SKM-1 (cell line): ENCODE results near the gene ABTB2.
"Not testable (repeated sequence)": the region's sequence is repeated elsewhere in the genome, so short reads cannot be mapped to it uniquely, and the experiment has no call there.

Experiments used
- DNase-seq: peaks from one replicate; lab custom pipeline; 2025; ENCODE audit not compliant: unreplicated experiment; lab: John Stamatoyannopoulos, UW

Gene ABTB2

DNA sequence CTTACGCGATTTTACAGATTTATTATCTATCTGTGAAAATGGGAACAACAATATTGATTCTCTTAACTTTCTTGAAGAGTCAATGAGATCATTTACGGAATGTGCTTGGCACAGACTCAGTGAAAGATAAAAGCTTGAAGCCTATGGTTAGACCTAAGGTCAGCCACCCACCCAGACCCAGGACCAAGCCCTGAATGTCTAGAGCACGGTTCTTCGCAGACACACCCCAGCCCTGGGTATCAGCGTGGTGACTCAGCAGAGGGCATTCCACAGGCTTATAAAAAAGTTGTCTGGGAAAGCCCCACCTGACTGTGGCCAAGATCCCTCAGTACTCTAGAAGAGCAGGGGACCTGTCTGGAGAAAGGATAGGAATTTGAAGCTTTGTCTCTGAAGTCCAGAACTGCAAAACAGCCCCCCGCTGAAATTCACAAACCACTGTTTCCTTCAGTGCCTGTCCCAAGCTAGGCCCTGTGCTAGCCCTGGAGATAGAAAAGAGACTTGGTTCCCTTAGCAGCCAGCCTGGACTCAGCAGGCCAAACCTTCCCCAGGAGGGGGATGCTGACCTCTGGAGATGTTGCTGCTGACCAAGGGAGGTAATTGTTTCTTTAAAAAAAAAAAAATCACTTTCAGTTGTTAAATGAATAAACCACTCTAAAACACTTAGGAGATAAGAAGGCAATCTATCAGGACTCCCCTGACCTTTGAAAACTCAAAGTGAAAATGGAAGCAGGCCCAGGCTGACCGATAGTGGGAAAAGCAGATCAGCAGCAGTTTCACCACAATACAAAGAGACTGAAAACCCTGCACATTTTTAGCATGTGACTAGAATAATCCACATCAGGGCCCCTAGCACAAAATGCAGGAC, 114.0 kb downstream of the ABTB2 start:
- DNase-seq, result no peak

DNA sequence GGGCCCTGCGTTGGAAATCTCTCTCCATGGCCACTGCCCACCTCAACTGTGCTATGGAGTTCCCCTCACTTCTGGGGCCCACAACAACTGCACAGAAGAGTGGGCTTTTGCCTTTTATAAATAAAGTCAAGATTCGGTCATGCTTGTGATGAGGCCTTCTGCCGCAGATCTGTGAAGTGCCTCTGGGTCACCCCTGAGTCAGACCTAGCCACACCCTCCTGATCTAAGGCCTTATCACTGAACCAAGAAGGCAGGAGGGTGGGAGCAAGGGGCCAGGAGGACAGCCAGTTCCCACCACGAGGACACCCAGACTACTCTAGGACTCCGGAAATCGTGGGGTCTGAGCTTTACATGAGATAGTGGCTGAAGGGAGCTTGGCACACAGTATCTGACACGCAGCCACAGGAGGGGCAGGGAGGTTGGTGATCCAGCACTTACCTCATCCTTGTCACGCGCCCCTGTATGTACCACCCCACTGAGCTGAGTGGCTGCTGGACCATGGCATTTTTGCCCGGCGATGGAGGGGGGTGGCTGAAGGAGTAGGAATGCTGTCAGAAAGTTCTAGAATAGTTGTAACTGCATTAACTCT, 115.7 kb downstream of the ABTB2 start:
- no peak for DNase-seq

DNA sequence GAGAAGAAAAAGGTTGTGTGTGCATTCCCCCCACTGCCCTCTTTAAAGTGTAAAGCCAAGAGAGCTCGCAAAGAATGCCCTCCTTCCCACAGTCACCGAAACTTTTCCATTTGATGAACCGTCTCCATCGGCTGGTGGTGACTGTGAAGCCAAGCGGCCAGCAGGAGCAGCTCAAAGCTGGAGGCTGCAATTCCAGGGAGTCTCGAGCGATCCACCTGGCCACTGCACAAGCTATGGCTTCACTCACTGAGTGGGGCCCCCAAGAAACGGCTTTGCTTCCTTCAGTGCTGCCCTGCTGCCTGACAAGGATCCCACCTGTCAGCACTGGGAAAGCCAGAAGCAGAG, 117.7 kb downstream of the ABTB2 start:
- DNase-seq, result no peak

DNA sequence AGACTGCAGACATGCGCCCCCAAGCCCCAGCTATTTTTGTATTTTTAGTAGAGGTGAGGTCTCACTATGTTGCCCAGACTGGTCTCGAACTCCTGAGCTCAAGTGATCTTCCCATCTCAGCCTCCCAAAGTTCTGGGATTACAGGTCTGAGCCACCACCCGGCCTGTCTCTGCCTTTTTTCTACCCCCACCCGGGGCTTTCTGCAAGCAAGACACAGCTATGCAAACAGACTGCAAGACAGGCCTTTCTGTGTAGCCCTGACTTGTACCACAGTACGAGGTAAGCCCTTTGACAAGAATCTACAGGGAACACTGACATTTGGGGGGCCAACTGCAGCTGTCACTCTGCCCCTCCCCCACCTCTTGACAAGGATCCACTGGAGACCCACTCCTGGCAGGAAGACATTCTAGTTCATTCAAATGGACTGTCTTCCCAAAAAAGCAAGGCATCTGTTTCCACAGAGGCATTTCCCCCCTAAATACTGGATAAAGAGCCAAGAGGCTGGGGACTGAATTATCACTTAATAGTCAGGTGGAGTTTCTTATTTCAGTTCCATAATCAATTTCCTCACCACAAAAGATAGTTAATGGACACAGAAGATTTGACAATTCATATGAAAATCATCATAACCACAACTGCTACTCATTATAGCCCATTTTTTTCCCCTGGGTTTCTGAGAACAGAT, 118.2 kb downstream of the ABTB2 start:
- DNase-seq, result no peak

DNA sequence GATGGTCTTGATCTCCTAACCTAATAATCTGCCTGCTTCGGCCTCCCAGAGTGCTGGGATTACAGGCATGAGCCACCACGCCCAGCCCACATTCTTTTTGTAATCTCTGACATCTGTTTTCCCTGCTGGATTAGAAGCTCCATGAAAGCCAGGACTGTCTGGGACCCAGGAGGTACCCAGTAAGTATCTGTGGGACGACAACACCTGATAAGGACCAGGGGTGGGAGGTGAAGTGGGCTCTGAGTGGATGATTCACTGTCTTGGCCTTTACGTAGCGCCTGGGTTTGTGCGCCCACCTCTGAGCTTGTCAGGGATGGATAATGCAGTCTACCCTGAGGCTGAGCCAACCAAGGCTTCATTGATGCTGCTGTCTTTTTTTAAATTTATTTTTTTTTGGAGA, 118.8 kb downstream of the ABTB2 start:
- no peak for DNase-seq

DNA sequence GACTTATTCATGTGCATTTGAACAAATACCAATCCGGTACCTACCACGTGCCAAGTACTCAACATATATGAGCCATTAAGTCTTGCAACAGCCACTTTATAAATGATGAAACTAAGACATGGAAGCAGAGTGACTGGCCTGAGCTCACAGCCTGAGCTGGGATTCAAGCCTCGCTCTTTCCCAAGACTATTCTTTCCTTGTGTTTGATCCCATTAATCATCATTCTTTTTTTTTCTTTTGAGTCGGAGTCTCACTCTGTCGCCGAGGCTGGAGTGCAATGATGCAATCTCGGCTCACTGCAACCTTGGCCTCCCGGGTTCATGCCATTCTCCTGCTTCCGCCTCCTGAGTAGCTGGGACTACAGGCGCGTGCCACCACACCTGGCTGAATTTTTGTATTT, 119.3 kb downstream of the ABTB2 start:
- no peak for DNase-seq

DNA sequence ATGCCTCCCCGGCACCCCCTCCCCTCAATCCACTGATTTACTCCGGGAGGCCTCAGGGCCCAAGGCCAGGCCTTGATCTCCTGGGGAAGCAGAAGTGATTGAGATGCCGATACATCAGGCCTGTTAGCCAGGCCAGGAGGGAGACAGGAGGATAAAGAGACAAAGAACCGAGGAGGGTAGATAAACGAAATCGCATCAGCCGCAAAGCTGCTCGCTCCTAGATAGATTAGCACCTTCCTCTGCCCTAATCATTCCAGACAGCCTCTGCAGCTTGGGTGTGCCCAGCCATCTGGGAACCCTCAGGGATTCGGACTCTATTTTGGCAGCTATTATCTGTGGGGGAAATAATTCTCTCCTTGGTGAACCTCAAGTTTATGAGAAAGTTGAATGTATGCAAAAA, 121.2 kb downstream of the ABTB2 start:
- no peak for DNase-seq

DNA sequence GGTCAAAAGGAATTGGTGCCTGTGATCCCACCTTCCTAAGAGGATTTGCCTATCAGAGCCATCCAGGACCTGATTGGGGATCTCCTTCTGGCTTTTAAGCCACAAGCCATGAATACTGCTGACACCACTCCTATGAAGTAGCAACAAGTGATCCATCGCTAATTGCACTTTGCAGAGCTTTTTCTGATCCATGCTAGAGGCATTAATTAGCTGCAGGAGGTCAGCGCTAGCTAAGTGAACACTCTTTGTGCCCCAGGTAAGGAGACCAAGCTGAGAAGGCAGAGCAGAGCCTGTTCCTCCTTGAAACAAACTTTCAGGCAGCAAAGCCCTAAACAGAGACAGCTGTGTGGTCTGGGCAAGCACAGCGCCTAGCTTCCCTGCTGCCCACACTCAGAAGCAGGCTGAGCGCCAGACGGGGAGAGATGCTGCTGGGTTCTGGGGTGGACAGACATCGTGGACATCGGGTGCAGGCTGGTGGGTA, 122.2 kb downstream of the ABTB2 start:
- DNase-seq, result no peak

DNA sequence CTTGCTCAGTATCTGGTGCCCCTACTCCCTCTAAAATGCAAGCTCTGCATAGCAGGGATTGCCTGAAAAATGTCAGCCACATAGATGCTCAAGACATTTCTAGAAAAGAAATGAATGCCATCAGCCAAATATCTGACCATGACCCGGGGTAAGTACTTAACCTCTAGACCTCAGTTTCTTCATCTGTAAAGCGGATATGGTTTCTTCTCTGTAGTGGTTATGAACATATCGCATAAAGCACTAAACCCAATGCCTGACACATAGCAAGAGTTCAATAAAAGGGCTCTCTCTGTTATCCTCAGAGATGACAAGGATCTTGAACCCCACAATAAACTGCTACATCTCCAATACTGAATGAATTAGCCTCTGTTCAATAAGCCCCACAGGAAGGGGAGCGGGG, 122.6 kb downstream of the ABTB2 start:
- DNase-seq, result no peak

DNA sequence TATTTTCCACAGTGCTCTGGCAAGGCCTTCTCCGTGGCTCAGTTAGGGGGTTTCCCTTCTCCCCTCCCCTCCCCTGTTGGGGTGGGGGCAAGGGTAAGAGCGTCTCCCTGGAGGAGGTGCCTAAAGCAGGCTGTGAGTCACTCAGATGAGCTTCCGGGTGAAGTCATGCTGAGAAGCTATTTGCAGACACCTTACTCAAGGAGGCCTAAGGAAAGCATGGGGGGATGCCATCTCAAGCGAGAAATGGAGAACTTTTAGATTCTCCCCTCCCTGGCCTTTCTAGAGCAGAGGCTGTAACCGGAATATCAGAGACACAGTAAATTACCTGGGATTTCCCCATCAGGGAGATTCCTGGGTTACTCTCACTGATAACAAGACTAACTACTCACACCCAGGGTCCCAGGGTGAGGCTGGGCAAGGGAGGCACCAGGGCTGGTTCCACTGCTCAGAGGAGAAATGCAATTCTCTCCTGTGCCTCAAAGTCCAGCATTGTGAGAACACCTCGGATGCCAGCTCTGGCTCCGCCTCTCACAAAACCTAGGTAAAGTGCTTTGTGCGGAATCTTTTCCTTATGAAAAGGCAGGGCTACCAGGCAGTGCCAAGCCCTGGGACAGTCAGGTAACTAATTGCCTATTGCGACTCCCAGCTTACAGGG, 123.6 kb downstream of the ABTB2 start:
- DNase-seq, result peak; percentile 71

DNA sequence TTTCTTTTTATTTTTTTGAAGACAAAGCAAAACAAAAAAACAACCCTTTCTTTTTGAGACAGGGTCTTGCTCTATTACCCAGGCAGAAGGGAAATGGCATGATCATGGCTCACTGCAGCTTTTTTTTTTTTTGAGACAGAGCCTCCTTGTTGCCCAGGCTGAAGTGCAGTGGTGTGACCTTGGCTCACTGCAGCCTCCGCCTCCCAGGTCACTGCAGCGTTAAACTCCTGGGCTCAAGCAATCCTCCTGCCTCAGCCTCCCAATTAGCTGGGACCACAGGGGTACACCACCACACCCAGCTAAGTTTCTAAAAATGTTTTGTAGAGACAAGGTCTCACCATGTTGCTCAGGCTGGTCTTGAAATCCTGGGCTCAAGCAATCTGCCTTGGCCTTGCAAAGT, 124.6 kb downstream of the ABTB2 start:
- no peak for DNase-seq

DNA sequence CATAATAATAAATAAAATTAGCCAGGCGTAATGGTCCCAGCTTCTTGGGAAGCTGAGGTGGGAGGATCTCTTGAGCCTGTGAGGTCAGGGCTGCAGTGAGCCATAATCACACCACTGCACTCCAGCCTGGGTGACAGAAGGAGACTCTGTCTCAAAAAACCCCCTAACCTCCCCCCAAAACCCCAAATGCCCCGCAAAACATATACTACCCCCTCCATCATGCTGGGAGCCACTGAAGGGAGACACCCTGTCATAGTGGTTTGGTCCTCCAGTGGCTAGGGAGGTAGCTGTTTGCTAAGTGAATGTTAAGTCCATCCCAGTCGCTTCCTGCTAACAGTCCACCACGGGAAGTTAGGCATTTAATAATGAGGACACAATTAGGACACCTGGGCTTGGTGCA, 125.0 kb downstream of the ABTB2 start:
- DNase-seq, result no peak

DNA sequence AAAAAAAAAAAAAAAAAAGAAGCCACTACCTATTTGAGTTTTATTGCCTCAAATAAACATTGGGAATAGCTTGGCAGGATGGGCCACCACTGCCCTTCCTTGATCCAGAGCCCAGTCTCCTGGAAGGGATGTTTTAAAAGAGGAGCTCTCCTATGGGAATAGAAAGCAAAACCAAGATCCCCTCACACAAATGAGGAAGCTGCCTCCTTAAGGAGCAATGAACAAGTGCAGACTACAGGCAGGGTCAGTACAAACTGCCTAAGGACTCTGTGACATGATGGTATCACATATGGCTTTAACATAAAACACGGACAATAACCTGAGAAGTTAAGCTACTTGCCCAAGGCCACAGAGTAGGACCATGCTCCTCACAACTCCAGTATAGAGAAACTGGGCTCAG, 131.6 kb downstream of the ABTB2 start:
- DNase-seq, result no peak

DNA sequence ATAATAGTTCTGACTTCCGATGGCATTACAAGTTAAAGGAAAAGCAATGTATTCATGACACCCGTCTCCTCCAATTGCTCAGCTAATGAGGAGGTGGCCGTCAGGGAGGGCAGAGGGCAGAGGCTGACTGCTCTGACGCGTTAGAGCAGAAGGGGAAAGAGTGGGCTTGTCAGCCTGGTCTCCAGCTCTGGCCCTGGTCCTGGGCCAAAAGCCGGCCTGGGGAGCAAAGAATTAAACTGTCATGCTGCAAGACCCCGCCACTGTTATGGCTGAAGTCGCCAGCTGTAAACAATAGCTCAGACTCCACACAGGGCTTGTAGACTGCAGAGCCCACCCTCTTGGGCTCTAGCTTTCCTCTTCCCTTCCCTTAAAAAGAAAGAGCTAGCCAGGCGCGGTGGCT, 132.7 kb downstream of the ABTB2 start:
- no peak for DNase-seq

DNA sequence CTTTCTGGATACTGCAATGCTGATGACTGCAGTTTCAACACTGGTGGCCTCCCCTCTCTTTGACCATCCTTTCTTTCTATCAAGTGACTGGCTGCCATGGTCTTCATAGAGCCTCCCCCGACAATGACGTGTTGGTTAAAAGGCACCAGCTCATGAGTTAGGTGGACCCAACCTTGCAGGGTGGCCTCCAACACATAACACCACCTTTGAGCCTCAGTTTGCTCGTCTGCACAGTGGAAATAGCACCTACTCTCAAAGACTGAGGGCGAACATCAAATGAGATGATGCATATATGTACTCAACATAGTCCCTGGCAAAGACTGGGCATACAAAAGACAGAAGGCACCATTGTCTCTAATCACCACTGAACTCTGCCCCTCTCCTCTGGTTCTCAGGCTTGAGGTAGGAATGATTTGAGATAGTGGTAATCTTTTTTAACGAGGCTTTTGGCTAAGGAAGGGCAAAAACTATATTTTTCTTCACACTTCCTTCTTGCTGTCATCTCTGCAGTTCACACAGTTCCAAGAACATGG, 133.3 kb downstream of the ABTB2 start:
- no peak for DNase-seq

DNA sequence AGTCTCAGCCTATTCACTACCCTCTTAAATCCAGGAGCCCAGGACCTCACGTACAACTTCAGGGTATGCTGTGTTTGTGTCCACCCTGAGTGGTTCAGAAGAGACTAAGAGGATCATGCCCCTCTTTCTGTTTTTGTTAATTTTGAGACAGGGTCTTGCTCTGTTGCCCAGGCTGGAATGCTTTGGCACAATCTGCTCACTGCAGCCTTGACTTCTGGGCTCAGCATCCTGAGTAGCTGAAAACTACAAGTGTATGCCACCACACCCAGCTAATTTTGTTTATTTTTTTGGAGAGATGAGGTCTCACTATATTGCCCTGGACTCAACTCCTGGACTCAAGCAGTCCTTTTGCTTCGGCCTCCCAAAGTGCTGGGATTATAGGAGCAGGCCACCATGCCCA, 133.9 kb downstream of the ABTB2 start:
- no peak for DNase-seq

DNA sequence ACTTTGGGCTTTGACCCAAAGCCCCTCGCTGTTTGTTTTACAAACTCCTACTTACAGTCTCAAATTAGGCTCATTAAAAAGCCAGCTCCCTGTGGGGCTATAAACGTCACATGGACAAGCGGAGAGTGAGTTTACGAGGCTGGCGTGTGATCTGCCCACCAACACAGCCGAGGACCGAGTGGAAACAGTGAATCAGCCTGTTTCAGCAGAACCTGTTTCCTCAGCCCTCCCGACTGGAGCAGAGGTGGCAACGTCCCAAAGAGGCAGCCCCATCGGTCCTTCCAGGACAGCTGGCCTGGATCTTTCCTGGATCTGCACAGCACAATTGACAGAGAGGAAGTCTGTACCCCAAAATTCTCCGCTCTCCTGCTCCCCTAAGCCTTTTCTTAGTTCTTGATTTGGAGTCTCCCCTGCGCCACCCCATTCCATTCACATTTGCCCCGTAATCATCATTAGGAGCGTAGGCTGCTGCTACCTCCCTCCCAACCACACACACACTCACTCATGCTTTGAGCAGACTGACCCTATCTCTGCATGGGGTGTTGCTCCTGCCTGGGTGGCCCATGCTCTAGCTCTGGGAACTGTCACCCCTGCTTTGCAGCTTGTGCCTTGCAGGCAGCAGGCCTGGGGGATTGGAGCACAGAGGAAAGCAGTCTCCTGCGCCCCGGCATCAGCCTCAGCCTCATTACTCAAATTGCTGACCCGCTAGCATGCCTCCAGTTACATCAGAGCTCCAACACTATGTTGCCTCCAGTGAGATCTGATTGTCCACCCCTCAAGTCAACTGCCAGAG, 134.6 kb downstream of the ABTB2 start:
- no peak for DNase-seq

DNA sequence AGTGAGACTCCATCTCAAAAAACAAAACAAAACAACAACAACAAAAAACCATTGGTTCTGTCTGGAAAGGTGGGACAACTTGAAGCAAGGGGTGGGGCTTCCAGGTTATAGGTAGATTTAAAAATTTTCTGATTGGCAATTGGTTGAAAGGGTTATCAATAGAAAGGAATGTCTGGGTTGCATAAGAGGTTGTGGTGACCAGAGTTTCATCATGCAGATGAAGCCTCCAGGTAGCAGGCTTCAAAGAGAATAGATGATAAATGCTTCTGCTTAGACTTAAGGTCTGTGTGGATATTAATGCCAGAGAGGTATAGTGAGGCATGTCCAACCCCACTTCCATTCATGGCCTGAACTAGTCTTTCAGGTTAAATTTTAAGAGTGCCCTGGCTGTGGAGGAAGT, 135.8 kb downstream of the ABTB2 start:
- no peak for DNase-seq

DNA sequence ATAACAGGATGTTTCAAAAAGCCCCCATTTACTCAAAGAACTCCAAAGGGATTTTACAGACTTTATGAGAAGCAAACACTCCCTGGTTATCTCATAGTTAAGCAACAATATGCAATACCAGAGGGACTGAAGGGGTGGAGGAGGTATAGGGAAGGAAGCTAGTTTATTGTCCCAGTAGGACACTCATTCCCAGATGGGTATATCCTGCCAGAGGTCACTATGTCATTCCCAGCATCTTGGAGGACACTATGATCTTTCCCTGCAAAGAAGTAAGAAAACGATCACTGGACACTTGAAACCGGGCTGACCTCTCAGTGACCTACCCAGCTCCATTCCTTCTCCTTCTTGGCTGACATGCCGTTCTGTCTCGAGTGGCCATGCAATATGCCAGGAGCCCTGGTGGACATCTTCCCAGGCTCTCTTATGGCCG, 137.9 kb downstream of the ABTB2 start:
- no peak for DNase-seq

DNA sequence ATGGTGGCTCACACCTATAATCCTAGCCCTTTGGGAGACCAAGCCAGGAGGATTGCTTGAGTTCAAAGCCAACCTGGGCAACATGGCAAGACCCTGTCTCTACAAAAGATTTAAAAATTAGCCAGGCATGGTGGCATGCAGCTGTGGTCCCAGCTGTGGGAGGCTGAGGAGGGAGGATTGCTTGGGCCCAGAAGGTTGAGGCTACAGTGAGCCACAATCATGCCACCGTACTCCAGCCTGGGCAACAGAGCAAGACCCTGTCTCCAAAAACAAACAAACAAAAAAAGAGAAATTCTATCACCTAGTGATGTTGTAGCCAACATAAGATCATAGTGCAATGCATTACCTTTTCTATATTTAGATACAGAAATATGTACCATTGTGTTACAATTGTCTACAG, 138.5 kb downstream of the ABTB2 start:
- no peak for DNase-seq

DNA sequence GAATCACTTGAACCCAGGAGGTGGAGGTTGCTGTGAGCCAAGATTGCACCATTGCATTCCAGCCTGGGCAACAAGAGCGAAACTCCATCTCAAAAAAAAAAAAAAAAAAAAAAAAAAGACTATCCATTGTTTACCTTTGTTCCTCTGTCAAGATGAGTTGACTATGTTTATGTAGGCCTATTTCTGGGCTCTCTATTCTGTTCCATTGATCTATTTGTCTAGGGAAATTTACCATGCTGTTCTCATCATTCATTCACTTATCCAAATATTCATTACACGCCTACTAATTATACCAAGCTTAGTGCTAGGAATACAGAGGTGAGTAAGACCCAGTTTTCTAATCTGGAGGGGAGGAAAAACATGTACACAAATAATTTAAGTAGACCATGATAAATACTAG, 139.1 kb downstream of the ABTB2 start:
- not testable (repeated sequence) for DNase-seq
